Measurements from ENCODE around the gene ROBO1.

DNA sequence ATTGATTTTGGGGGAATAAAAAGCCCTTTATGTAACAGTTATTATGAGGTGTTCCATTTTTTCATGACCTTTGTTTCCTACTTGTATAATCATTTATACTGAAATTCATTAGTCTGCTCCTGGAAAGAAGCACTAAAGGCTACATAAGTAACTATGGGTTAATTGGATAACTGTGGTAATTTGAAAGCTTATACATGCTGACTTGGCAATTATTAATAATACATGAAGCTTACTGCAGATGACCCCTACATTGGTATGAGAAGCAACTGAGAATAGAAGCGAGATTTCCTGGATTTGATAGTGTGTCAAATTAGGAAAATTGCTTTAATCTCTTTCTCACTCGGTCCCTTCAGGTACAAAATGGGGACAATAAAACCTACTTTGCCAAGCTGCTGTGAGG lies 658.0 kb downstream of the ROBO1 start:
- TF ChIP-seq JUN (IDR thresholded peaks at IDR 0.05; ENCODE audit: borderline replicate concordance, insufficient read depth, insufficient read length, low read depth) (no peak), POLR2A (IDR thresholded peaks at IDR 0.05; ENCODE audit: low read depth, low read length) (no peak), POLR2AphosphoS5 (IDR thresholded peaks at IDR 0.05; ENCODE audit: insufficient read depth, low read depth, low read length) (no peak), EZH2 (IDR thresholded peaks at IDR 0.05; ENCODE audit: borderline replicate concordance, low read depth, low read length, severe bottlenecking) (no peak), MYC (IDR thresholded peaks at IDR 0.05; ENCODE audit: low read depth, low read length) (no peak), GATA2 (IDR thresholded peaks at IDR 0.05; ENCODE audit: insufficient read depth, insufficient read length, low read depth, low read length) (no peak)
- TF ChIP-seq, protein P1, sequence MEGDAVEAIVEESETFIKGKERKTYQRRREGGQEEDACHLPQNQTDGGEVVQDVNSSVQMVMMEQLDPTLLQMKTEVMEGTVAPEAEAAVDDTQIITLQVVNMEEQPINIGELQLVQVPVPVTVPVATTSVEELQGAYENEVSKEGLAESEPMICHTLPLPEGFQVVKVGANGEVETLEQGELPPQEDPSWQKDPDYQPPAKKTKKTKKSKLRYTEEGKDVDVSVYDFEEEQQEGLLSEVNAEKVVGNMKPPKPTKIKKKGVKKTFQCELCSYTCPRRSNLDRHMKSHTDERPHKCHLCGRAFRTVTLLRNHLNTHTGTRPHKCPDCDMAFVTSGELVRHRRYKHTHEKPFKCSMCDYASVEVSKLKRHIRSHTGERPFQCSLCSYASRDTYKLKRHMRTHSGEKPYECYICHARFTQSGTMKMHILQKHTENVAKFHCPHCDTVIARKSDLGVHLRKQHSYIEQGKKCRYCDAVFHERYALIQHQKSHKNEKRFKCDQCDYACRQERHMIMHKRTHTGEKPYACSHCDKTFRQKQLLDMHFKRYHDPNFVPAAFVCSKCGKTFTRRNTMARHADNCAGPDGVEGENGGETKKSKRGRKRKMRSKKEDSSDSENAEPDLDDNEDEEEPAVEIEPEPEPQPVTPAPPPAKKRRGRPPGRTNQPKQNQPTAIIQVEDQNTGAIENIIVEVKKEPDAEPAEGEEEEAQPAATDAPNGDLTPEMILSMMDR (IDR thresholded peaks at IDR 0.05; ENCODE audit: extremely low read depth in 1 of 2, insufficient read depth in 1 of 2, low read depth in 1 of 2, low read length in 2 of 2): no peak
- TF ChIP-seq, protein P2, sequence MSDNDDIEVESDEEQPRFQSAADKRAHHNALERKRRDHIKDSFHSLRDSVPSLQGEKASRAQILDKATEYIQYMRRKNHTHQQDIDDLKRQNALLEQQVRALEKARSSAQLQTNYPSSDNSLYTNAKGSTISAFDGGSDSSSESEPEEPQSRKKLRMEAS (IDR thresholded peaks at IDR 0.05; ENCODE audit: insufficient read depth, insufficient read length): no peak

Measured in endothelial cell of umbilical vein (primary cell).